CD4-positive, alpha-beta T cell (primary cell): ENCODE measurements around the gene SYPL1. TPM values are rescaled to one million over a fixed set of nuclear protein-coding genes. Genes with fewer than 3 reads are reported as not detected.

Experiments
- ATAC-seq: fragments of 200-7000 bp; cut with Tn5 transposase; one replicate; pipeline ENCODE4 v1.10.0; 2022; ENCODE audit warnings: mild to moderate bottlenecking; ENCODE audit not compliant: poor library complexity
- CTCF ChIA-PET: fragments of 350-600 bp; sonication (Branson Sonifier 250); formaldehyde crosslinking; loops from one replicate; lab custom pipeline; 2021; ENCODE audit warnings: antibody characterized with exemption, inconsistent platforms; lab: Charles Lee
- POLR2A ChIA-PET: fragments of 350-600 bp; sonication (Branson Sonifier 250); formaldehyde crosslinking; loops from one replicate; lab custom pipeline; 2021; ENCODE audit warnings: antibody characterized with exemption, inconsistent platforms; lab: Charles Lee
- DNase-seq, 14 experiments: peaks; one replicate each; pipeline ENCODE4 v3.0.0-alpha.2; 2013 to 2020; ENCODE audit warnings: mixed read lengths in 2 of 14
- H3K27ac ChIP-seq, 2 donors: one replicate each; pipeline versions ENCODE4 v1.5.1 to v1.7.0; 2013; ENCODE audit warnings: low read length in 2 of 2, low read depth in 1 of 2, mild to moderate bottlenecking in 1 of 2
- H3K27me3 ChIP-seq, 2 experiments: 1 replicate in 1 of 2; 2 replicates in 1 of 2; pipeline versions ENCODE4 v1.6.1 to v1.7.0; 2013; ENCODE audit warnings: low read length in 2 of 2, control low read depth in 1 of 2, mild to moderate bottlenecking in 1 of 2, moderate library complexity in 1 of 2; ENCODE audit not compliant: insufficient read depth in 2 of 2, control insufficient read depth in 1 of 2
- H3K36me3 ChIP-seq: one replicate; pipeline ENCODE4 v1.6.1; 2013; ENCODE audit warnings: low read length, control low read depth; ENCODE audit not compliant: insufficient read depth
- H3K4me1 ChIP-seq: one replicate; pipeline ENCODE4 v1.6.1; 2013; ENCODE audit warnings: low read length, control low read depth; ENCODE audit not compliant: insufficient read depth
- H3K4me3 ChIP-seq: one replicate; pipeline ENCODE4 v1.5.1; 2013; ENCODE audit warnings: mild to moderate bottlenecking, low read length, moderate library complexity
- H3K9me3 ChIP-seq, 2 experiments: 1 replicate in 1 of 2; 2 replicates in 1 of 2; pipeline versions ENCODE4 v1.6.1 to v1.7.0; 2013; ENCODE audit warnings: low read length in 2 of 2, mild to moderate bottlenecking in 2 of 2, control low read depth in 1 of 2, moderate library complexity in 1 of 2; ENCODE audit not compliant: control insufficient read depth in 1 of 2, insufficient read depth in 1 of 2
- H3K27ac Mint-ChIP-seq: one replicate; pipeline ENCODE4 v1.8.0; 2020; ENCODE audit warnings: mixed read lengths
- H3K27me3 Mint-ChIP-seq: one replicate; pipeline ENCODE4 v1.8.0; 2021; ENCODE audit warnings: mixed read lengths
- H3K36me3 Mint-ChIP-seq: one replicate; pipeline ENCODE4 v1.8.0; 2021; ENCODE audit warnings: low read depth, mixed read lengths
- H3K4me1 Mint-ChIP-seq: one replicate; pipeline ENCODE4 v1.8.0; 2021; ENCODE audit warnings: low read depth, mixed read lengths
- H3K4me3 Mint-ChIP-seq: one replicate; pipeline ENCODE4 v1.8.0; 2020; ENCODE audit warnings: mild to moderate bottlenecking, mixed read lengths
- H3K9me3 Mint-ChIP-seq: one replicate; pipeline ENCODE4 v1.8.0; 2020; ENCODE audit warnings: mixed read lengths
- CTCF ChIP-seq: fragments of 200-600 bp; IDR thresholded peaks from one replicate; pipeline ENCODE4 v1.8.0; 2022; ENCODE audit warnings: antibody characterized with exemption, mild to moderate bottlenecking
- intact Hi-C, 2 experiments: fragments of 100-400 bp; cut with DNase I in 1 of 2; cut with micrococcal nuclease in 1 of 2; formaldehyde crosslinking; loops; one replicate each; pipeline versions ENCODE4 v1.15.1 to v1.9.0; 2023 to 2025; cut with DNase I, micrococcal nuclease
- total RNA-seq, 174 experiments: library from RNA in 2 of 174; stranded (reverse) in 2 of 174; gene quantifications; one replicate each; pipeline ENCODE4 v1.2.3 and lab custom pipeline; 2021 to 2026

The SYPL1 gene
- total RNA-seq, 2 experiments from 2014 or later, result 51.2 to 53.1 TPM

- no peak overlapping the region for H3K27ac Mint-ChIP-seq
These were observed 51.7 kb downstream of the SYPL1 start for GRCh38 chr7:106060394-106060920.

GRCh38 chr7:106059556-106059955 lies 52.6 kb downstream of the SYPL1 start:
- Histone ChIP-seq H3K4me3 (no peak overlapping the region), H3K27me3 (no peaks in the 10 kb centered on the region), H3K4me1 (peaks cover 15% of the 10 kb centered on the region), H3K36me3 (no peaks in the 10 kb centered on the region), H3K9me3 (no peaks in the 10 kb centered on the region), H3K27ac (no peak overlapping the region)
- H3K27me3 Mint-ChIP-seq, result no peaks in the 10 kb centered on the region
- H3K9me3 Mint-ChIP-seq, result no peaks in the 10 kb centered on the region
- POLR2A ChIA-PET, result interaction anchor here (3.6 kb wide), 1 partner anchor 12 kb away, joined by 15 read pairs; no protein-coding TSS in a partner anchor
- H3K36me3 Mint-ChIP-seq, result no peaks in the 10 kb centered on the region
- intact Hi-C loops, result loop anchor here (5.0 to 10.0 kb wide), 2 partner anchors 53 to 405 kb away; partner anchors contain the start of gene SYPL1 (in 1 of the 2)
- no peak overlapping the region for H3K4me3 Mint-ChIP-seq
- CTCF ChIA-PET, result no interaction called here
- DNase-seq (no peak), ATAC-seq (no peak)
- H3K27ac Mint-ChIP-seq, result no peak overlapping the region
- no peak for TF ChIP-seq CTCF
- peaks cover 33% of the 10 kb centered on the region for H3K4me1 Mint-ChIP-seq

More at GRCh38 chr7:106060394-106060920, 51.7 kb downstream of the SYPL1 start:
- Mint-ChIP-seq H3K36me3 (no peaks in the 10 kb centered on the region), H3K4me1 (peaks cover 33% of the 10 kb centered on the region), H3K4me3 (no peak overlapping the region), H3K9me3 (no peaks in the 10 kb centered on the region), H3K27me3 (no peaks in the 10 kb centered on the region)
- H3K9me3 ChIP-seq, result no peaks in the 10 kb centered on the region
- no peak overlapping the region for H3K27ac ChIP-seq
- TF ChIP-seq CTCF, result no peak
- POLR2A ChIA-PET, result no interaction called here
- H3K4me1 ChIP-seq, result peaks cover 15% of the 10 kb centered on the region
- intact Hi-C loops, result no loop called here
- no peak for DNase-seq
- no peak overlapping the region for H3K4me3 ChIP-seq
- no peaks in the 10 kb centered on the region for H3K36me3 ChIP-seq
- CTCF ChIA-PET, result interaction anchor here (0.9 to 2.0 kb wide), 2 partner anchors 94 to 96 kb away, joined by 3 to 9 read pairs; no protein-coding TSS in a partner anchor
- ATAC-seq, result no peak
- no peaks in the 10 kb centered on the region for H3K27me3 ChIP-seq

- Mint-ChIP-seq H3K36me3 (no peaks in the 10 kb centered on the region), H3K27ac (no peak overlapping the region), H3K9me3 (no peaks in the 10 kb centered on the region), H3K27me3 (no peaks in the 10 kb centered on the region), H3K4me3 (no peak overlapping the region), H3K4me1 (peaks cover 33% of the 10 kb centered on the region)
- intact Hi-C loops, result loop anchor here (5.0 to 10.0 kb wide), 2 partner anchors 53 to 406 kb away; partner anchors contain the start of gene SYPL1 (in 1 of the 2)
- peaks cover 15% of the 10 kb centered on the region for H3K4me1 ChIP-seq
- DNase-seq, result no peak
- CTCF ChIA-PET, result interaction anchor here (4.0 kb wide), 1 partner anchor 96 kb away, joined by 52 read pairs; no protein-coding TSS in a partner anchor
- no peak for TF ChIP-seq CTCF
- no peaks in the 10 kb centered on the region for H3K27me3 ChIP-seq
- no peak overlapping the region for H3K4me3 ChIP-seq
- H3K36me3 ChIP-seq, result no peaks in the 10 kb centered on the region
- POLR2A ChIA-PET, result interaction anchor here (3.6 kb wide), 1 partner anchor 12 kb away, joined by 15 read pairs; no protein-coding TSS in a partner anchor
- no peak overlapping the region for H3K27ac ChIP-seq
- no peaks in the 10 kb centered on the region for H3K9me3 ChIP-seq
- ATAC-seq, result no peak
These were observed 53.2 kb downstream of the SYPL1 start for GRCh38 chr7:106058928-106059324.
